ENCODE measurements around the gene FHIP1B.

FHIP1B gene

DNA sequence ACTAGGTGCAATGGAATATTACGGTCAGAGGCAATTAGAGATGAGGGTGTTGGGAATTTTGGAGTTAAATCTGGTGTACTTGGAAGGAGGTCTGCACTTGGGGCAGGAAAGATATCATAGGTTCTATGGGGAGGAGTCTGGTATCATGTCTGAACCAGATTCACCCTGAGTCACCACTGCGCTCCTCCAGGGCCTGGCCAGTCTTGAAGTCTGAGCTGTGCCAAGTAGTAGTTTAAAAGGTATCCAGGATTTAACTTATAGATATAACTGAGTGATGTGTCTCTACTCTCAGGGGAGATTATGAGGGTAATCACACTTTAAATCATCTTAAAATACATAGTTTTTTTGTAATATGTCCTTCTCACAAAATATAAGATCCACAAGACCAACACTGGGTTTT, 11.1 kb upstream of the FHIP1B start:
- no peak for DNase-seq (ENCODE audit: low read depth, low spot score)
- no peak overlapping the region for H3K4me3 ChIP-seq (ENCODE audit: low read length)

DNA sequence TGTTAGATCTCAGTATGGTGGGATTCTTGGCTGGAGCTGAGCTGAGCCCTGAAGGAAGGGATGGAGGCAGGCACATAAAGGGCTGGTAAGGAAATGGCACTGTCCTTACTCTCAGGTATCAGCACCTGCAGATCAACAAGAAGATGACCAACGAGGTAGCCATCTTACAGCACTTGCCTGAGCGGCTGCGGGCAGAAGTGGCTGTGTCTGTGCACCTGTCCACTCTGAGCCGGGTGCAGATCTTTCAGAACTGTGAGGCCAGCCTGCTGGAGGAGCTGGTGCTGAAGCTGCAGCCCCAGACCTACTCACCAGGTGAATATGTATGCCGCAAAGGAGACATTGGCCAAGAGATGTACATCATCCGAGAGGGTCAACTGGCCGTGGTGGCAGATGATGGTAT, 6.9 kb upstream of the FHIP1B start:
- H3K4me3 ChIP-seq (ENCODE audit: low read length), result no peak overlapping the region
- DNase-seq (ENCODE audit: low read depth, low spot score), result no peak

DNA sequence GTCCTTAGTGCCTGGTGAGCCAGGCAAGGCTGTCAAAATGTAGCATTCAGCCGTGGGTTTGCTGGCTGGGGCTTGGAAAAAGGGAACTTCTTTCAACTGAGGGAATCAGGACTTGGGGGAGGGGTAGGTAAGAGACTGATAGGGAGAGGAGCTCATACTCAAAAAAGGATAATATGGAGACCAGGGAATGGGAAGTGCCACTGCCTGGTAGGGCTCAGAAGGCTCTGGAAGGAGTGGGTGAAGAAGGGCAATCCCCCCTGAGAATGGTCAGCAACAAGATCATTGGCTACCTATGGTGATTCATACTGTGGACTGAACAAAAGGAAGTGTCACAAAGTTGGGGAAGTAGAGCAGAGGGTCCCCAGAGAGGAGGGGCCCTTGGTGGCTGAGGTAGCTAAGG, 6.3 kb upstream of the FHIP1B start:
- no peak for DNase-seq (ENCODE audit: low read depth, low spot score)
- H3K4me3 ChIP-seq (ENCODE audit: low read length), result no peak overlapping the region

DNA sequence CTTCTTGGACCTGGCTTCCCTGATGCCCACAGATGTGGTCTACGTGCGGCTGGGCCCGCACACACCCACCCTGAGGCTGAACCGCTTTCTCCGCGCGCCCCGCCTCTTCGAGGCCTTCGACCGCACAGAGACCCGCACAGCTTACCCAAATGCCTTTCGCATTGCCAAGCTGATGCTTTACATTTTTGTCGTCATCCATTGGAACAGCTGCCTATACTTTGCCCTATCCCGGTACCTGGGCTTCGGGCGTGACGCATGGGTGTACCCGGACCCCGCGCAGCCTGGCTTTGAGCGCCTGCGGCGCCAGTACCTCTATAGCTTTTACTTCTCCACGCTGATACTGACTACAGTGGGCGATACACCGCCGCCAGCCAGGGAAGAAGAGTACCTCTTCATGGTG, 5.7 kb upstream of the FHIP1B start:
- no peak overlapping the region for H3K4me3 ChIP-seq (ENCODE audit: low read length)
- DNase-seq (ENCODE audit: low read depth, low spot score), result no peak

DNA sequence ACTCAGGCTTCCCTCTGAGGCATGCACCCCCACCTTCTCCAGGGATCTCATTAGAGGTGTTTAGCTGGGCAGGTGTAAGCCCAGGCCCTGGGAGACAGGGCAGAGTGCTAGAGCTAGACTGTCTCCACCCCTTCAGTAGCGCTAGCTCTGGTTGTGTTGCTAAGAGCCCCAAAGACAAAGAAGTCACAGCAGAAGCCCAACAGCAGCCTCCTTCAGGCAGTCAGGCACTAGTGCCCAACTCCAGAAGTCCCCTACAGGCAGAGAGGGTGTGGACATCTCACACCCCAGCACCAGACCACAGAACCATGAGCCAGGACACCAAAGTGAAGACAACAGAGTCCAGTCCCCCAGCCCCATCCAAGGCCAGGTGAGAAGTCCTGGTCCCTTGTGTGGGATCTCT, 4.5 kb upstream of the FHIP1B start, which contains the start of gene CNGA4:
Gene CNGA4, plus strand, starts transcription at position 188 of the 400 bp plus-strand sequence. Its CDS starts 118 bp downstream, at position 306.
- no peak for DNase-seq (ENCODE audit: low read depth, low spot score)

GRCh38 chr11:6237761-6238302, 3.4 kb upstream of the FHIP1B start:
- no peak for DNase-seq (ENCODE audit: low read depth, low spot score)
- no peak overlapping the region for H3K4me3 ChIP-seq (ENCODE audit: low read length)

More for the DNA sequence above, 4.5 kb upstream of the FHIP1B start, which contains the start of gene CNGA4:
- no peak within 1 kb of the TSS for H3K4me3 ChIP-seq (ENCODE audit: low read length)

DNA sequence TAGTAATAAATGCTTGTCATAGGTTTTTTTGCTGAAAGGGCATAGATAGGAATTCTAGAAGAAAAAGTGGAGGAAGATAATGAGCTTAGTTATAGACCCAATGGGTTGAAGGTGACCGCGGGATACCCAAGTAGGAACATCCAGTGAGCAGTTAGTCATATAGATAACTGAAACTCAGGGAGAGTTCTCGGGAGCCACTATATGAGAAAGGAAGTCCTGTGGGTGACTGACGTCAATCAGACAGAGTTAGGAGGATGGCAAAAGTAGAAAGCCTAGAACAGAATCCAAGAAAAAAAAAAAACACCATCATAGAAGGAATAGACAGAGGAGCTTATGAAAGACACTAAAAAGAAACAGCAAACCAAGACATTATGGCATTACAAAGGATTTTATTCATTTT, 2.8 kb upstream of the FHIP1B start:
- no peak overlapping the region for H3K4me3 ChIP-seq (ENCODE audit: low read length)
- no peak for DNase-seq (ENCODE audit: low read depth, low spot score)

DNA sequence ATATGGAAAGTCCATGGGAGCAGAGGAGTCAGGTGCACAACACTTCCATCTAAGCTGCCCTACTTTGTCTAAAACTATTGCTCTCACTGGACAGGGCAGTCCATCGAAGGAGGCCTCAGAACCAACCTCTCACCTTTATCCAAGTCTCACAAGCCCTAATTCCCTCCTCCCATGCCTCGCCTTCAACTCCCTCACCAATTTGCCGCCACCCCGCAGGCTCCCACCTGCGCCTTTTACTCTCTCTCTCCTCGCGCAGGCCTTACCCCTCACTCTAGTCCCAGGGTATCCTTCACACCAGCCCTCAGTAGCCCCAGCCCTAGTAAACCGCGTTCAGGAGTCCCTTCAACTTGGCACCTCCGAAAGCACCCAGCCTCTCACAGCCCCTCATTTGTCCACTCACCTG, 451 bp downstream of the FHIP1B start:
- DNase-seq (ENCODE audit: low read depth, low spot score), result no peak
- H3K4me3 ChIP-seq (ENCODE audit: low read length), result peak overlapping the region; percentile 98

- no peak for DNase-seq (ENCODE audit: low read depth, low spot score)
- H3K4me3 ChIP-seq (ENCODE audit: low read length), result no peak overlapping the region
These were observed 1.5 kb downstream of the FHIP1B start for GRCh38 chr11:6232899-6233298.

DNA sequence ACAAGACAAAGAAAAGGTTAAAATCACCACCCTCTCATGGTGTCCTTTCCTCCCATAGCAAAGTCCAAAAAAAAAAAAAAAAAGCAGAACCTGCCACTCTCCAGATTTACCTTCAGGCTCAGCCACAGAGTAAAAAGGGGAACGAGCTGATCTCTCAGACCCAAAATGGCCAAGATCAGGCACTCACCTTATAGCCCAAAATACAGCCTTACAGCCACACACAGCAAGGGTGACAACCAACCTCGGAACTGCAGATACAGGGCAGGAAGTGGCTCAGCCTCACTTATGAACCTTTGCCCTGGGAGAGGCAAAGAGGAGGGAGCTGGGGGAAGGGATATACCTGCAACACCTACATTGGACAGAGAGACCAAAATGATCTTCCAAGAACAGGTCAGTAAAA, 4.5 kb downstream of the FHIP1B start:
- no peak overlapping the region for H3K4me3 ChIP-seq (ENCODE audit: low read length)
- DNase-seq (ENCODE audit: low read depth, low spot score), result peak; percentile 48

DNA sequence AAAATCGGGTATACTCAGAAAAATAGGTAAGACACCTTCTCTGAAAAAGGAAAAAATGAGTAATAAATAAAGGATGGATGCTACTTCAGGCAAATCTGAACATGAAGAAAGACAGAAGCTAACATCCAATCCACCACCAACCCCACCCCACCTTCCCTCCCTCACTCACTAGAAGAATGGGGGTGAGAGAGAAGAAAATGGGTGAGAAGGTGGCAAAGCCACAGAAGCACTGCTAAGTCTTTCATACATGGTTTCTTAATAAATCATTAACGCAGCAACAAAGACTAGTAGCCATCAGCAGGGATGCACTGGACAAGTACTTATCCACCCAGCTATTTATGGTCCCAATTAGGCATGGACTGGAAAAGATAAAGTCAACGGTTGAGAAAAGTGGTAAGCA, 5.9 kb downstream of the FHIP1B start:
- DNase-seq (ENCODE audit: low read depth, low spot score), result no peak
- no peak overlapping the region for H3K4me3 ChIP-seq (ENCODE audit: low read length)

GRCh38 chr11:6225896-6226295, 8.5 kb downstream of the FHIP1B start:
- no peak for DNase-seq (ENCODE audit: low read depth, low spot score)
- H3K4me3 ChIP-seq (ENCODE audit: low read length), result no peak overlapping the region

DNA sequence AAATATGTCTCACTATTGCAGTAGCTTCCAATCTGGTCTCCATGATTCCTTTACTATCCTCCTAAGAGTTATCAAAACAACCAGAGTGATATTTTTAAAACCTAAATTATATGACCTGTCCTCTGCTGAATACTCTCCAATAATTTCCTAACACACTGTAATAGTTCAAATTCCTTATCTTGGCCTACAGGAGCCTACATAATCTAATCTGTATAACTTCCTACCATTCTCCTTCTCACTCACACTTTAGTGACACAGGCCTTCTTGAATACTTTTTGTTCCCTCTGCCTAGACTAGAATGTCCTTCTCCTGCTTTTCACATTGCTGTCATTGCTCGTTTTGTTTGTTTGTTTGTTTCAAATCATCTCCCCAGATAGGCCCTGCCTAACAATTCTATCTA, 9.4 kb downstream of the FHIP1B start:
- H3K4me3 ChIP-seq (ENCODE audit: low read length), result no peak overlapping the region
- DNase-seq (ENCODE audit: low read depth, low spot score), result no peak

DNA sequence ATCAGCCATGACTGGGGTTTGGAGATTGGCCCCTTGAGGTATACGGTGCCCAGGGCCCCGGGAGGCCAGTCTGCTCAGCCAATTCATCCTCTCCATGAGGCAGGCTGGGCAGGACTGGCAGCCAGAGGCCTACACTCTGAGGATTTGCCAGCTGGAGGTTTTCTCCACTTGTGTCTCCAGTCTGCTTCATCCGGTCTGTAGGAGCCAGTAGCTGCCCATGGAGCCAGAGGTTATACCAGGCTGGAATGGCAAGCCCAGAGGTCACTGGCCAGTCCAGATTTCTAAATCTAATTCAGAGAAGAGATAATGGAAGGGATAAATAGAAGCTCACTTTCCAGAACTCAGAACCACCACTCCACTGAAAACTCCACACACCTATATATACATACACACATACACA, 10.0 kb downstream of the FHIP1B start:
- no peak for DNase-seq (ENCODE audit: low read depth, low spot score)
- H3K4me3 ChIP-seq (ENCODE audit: low read length), result no peak overlapping the region

DNA sequence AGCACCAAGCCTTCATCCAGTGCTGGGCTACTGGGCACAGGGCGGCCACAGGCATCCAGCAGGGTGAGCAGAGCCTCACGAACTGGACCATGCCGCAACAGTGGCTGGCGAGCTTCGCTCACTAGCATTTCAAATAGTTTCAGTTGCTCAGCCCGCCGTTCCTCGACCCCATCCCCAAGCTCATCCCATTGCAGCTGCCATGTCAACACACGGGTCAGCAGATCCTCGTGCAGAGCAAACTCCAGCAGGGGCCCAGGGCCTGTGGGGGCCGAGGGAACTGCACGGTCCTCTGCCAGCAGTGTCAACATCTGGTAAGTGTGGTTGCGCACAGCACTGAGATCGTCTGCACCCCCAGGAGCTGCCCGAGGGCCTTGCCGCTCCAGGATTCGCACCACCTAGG, 10.6 kb downstream of the FHIP1B start:
- no peak for DNase-seq (ENCODE audit: low read depth, low spot score)
- H3K4me3 ChIP-seq (ENCODE audit: low read length), result no peak overlapping the region

GRCh38 chr11:6219359-6219758, 15.1 kb downstream of the FHIP1B start:
- H3K4me3 ChIP-seq (ENCODE audit: low read length), result no peak overlapping the region
- no peak for DNase-seq (ENCODE audit: low read depth, low spot score)

DNA sequence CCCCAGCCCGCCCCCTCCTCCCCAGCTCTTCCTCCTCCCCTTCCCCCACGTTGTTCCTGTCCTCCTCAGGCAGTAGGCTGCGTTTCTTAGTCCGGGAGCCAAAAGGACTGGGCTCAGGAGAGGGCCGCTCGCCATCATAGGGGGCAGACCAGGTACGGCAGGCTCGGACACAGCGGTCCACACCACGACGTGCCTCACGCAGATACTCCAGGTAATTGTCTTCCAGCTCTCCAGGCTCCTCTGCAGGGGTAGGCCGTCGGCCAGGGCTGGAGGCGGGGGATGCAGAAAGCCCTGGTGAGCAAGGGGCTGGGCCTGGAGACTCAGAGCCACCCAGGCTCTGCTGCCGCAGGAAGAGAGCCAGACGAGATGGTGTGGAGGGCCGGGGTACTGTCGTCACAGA, 16.7 kb downstream of the FHIP1B start:
- H3K4me3 ChIP-seq (ENCODE audit: low read length), result no peak overlapping the region
- DNase-seq (ENCODE audit: low read depth, low spot score), result no peak

GRCh38 chr11:6216501-6216900, 17.9 kb downstream of the FHIP1B start:
- DNase-seq (ENCODE audit: low read depth, low spot score), result no peak

DNA sequence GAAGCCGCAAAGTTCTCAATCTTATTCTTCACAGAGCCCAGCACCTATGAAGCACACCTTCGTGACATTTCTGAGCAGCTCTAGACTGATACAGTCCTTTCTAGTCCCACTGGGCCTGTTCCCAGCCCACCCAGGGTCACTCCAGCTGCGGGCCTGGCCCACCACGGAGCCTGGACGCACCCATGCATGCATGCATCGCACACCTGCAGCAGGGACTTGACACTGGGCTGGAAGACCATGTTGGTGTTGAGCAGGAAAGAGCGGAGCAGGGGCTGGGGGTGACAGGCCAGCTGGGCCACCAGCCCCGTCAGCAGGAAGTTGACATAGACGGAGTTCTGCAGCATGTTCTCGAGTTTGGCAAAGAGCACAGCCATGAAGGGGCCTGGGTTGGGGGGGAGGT, 19.9 kb downstream of the FHIP1B start:
- H3K4me3 ChIP-seq (ENCODE audit: low read length), result no peak overlapping the region
- DNase-seq (ENCODE audit: low read depth, low spot score), result no peak

More at GRCh38 chr11:6216501-6216900, 17.9 kb downstream of the FHIP1B start:
- H3K4me3 ChIP-seq (ENCODE audit: low read length), result no peak overlapping the region

DNA sequence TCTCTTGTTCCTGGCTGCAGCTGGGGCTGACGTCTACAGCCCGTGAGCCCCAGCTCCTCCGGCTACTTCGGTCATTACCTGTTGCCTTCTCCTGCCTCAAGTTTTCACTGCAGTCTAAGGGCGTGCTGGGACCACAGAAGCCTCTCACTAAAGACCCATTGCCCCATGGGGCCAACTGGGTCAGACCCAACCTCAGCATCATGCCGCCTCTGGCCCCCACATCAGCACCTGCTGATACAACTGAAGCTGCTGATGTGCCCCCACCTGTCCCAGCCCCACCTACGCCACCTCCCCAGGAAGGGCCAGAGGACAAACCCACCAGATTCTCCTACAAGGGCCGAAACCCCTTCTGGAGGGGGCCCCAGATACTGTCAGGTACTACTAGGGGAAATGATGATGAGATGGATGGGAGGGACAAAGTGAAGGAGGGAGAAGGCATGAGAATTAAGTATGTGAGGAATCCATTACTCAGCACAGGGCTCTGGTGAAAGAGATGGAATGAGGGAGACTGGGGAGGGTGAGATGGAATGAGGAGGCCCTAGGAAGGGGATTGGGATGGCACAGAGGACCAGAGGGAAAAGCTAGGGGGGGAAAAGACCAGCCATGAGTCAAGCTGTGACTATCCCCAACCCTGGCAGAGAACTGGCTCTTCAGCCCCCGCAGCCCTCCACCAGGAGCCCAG, 24.0 kb downstream of the FHIP1B start:
- no peak for DNase-seq (ENCODE audit: low read depth, low spot score)
- no peak overlapping the region for H3K4me3 ChIP-seq (ENCODE audit: low read length)

DNA sequence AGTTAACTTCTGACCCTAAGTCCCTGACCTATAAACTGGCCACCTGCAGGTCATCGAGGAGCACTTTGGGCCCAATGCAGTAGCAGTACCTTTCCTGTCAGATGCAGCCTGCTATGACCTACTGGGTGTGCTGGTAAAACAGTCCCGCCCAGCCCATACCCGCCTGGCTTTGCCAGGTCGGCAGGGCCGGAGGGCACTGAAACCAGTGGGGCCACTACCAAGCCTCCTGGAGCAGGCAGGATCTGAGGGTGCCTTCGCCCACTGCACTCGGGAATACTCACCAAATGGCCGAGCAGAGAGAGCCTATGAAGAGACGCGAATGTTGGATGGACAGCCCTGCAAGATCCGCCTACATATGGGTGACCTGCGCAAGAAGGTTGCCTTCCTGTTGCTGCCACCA, 24.6 kb downstream of the FHIP1B start:
- H3K4me3 ChIP-seq (ENCODE audit: low read length), result no peak overlapping the region
- no peak for DNase-seq (ENCODE audit: low read depth, low spot score)

All from Jurkat, Clone E6-1 (cell line).